Activated CD8-positive, alpha-beta memory T cell treated with anti-CD3 and anti-CD28 coated beads, Interleukin-2, amount 50 U/mL, for 24 hours (primary cell): Measurements from ENCODE around the gene VPS8.

Source experiments
- DNase-seq: peaks from one replicate; pipeline ENCODE4 v3.0.0-alpha.2; 2020; ENCODE audit errors: extremely low read depth

VPS8 gene

DNA sequence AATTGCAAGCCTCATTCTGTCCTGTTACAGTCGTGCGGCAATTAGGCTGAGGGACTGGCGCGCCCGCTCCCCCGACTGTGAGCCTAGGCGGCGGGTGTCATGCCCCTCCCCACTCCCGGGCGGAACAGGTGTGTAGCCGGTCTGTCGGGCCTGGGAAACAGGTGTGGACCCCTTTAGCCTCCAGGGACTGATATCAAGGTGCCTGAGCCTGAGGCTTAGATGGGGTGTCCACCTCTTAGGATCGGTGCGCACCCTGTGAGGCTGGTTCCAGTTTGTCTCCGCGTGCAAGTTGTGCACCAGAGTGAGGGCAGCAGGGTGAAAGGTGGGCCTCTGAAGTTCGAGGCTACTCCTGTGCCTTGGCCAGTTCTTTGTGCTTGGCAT is 686 bp downstream of the VPS8 start:
- no peak for DNase-seq

DNA sequence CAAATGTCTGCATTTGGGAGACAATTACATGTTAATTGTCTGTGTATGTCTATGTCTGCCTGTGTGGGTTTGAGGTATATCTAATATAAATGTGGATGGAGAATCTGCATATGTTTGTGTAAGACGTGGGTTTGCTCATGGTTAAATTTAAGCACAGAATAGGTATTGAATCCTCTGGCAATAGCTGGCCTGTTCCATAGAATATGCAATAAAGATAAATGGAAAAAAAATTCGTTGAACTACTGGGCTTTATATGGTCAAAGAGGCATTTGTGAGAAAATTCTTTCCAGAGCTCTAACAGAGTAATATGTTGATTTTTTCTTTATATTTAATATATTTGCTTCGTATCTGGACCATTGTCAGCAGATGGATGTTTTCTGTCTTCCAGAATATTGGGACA is 1.4 kb downstream of the VPS8 start:
- no peak for DNase-seq

DNA sequence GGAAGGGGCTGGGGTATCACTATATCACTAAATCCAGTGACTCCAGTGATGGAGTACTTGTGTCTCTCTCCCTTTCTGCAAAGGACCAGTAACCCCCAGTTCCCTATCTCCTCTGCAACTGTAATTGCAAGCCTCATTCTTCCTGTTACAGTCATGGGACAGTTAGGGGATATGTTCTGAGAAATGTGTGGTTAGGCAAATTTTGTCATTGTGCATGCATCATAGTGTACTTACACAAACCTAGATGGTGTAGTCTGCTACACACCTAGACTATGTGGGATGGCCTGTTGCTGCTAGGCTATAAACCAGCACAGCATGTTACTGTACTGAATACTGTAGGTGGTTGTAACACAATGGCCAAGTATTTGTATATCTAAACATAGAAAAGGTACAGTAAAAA is 2.2 kb downstream of the VPS8 start:
- no peak for DNase-seq

DNA sequence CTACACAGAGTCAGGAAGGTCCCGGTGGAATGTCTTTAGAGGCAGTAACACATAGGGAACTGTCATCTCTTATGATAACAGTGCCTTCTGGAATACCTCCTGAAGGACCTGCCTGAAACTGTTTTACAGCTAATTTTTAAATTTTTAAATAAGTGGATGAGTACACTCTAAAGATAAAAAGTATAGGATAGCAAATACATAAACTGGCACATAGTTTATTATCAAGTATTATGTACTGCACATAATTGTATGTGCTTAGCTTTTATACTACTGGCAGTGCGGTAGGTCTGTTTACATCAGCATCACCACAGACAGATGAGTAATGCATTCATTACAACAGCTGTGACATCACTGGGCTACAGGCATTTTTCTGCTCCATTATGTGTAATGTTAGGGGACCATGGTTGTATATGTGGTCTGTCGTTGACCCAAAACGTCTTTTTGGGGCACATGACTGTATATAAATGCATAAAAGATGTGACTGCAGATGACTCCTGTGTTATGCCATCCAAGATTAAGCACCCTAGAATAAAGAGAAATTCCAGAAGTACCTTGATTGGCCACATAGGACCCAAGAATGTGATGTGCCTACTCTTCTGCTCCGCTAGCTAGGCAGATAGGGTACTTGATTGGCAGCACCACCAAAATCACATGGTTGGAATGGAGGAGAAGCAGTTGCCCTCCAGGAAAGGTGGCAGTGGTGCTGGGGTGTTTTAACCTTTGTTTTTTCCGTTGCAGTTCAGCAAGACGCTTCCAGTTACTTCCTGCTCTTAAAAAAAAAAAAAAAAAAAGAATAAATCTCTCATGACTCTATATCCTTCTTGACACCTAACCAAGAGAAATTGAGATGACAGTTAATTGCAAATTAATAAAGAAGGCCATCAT is 3.3 kb downstream of the VPS8 start:
- DNase-seq = no peak

DNA sequence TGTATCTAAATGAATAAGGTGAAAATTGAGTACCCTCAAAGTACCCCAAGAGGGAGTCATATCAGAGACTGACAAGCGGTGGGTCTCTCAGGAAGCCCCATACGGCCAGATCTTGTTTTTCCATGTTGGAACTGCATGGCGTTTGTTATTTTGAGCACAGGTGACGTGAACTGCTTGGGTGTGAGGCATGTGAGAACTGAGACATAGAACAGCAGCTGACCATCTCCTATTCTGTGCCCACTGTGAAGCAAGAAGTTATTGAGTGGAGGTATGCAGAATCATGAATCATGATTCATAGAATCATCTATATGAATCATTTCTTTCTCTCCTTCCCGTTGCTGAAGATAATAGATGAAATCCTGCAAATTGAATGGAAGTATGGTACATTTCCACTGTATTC is 4.6 kb downstream of the VPS8 start:
- no peak for DNase-seq

DNA sequence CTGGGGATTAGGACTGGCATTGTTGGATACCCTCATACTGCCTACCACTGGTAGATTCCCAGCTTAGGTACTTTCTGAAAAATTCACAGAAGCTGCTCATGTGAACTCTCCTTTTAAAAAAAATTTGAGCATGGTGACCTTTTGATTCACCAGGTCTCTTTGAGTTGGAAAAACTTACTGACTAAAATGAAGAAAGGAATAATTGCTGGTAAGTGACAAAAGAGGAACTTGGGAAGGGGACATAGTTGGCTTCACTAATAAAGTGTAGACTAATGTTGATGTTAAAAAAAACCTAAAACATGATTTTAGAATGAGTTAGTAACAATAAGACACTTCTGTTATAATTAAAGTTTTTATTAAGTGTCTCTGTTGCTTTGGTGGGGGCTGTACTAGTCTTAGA is 8.6 kb downstream of the VPS8 start:
- DNase-seq = no peak

DNA sequence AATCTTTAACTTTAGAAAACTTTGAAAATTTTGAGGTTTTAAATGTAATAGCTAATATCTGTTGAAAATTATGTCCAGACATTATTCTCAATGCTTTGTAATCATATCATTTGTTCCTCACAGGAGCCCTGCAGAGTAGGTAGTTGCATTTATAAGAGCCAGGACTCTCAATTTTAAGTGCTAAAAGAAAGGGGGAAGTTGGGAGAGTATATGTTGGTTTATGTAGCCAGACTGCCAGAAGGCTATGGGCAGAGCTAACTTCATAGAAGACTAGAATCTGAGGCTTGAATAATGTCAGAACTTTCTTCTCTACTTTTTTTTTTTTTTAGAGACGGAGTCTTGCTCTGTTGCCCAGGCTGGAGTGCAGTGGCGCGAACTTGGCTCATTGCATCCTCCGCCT is 9.1 kb downstream of the VPS8 start:
- no peak for DNase-seq

DNA sequence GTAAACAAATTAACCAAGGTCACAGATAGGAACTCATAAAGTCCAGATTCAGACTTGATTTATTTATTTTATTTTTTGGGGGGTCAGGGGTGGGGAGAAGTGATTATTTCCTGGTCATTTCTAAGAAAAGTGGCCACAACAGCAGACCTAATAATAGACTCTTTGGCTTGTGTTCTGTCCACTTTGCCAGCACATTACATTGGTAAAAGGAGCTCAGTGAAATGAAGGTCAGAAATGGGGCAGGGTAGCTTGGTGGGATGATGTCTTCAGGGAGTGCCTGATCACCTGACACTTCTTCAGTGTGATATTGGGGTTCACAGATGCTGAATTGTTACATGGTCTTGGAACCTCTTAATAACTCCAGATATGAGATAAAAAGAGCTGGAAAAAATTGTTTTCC is 10.1 kb downstream of the VPS8 start:
- no peak for DNase-seq

DNA sequence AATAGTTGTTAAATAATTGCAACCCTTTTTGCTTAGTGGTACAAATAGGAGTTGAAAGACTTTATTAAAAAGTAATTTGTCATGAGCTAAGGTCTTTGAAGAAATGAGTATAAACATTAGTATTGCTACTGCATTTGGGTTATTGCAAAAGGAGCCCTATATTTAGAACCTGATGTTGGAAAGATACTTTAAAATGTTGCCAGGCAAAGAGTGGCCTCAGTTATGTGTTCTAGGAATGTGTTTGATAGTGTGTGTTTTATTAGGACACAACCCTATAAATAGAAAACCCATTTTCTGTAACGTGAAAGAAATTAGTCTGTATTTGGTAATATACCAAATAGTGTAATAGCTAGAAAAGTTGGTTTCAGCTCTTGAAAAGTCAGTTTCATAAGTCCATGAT is 10.7 kb downstream of the VPS8 start:
- DNase-seq = no peak

DNA sequence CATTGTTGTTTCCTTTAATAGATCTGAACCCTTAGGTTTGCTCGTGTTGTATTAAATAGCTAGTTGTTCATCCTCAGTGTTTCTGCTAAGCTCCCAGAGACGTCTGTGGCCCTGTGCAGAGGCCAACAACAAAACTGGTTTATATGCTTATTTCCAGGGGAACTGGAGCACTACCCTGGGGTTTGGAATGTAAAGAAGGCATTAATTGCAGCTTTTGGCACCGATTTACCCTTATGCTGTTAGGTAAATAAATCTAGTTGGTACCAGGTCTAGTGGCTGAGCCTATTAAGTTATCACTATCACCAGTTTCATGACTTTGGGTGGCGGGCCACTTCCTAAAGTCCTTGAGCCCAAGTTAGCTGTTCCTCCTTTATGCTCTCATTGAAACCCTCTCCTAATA is 12.0 kb downstream of the VPS8 start:
- no peak for DNase-seq

DNA sequence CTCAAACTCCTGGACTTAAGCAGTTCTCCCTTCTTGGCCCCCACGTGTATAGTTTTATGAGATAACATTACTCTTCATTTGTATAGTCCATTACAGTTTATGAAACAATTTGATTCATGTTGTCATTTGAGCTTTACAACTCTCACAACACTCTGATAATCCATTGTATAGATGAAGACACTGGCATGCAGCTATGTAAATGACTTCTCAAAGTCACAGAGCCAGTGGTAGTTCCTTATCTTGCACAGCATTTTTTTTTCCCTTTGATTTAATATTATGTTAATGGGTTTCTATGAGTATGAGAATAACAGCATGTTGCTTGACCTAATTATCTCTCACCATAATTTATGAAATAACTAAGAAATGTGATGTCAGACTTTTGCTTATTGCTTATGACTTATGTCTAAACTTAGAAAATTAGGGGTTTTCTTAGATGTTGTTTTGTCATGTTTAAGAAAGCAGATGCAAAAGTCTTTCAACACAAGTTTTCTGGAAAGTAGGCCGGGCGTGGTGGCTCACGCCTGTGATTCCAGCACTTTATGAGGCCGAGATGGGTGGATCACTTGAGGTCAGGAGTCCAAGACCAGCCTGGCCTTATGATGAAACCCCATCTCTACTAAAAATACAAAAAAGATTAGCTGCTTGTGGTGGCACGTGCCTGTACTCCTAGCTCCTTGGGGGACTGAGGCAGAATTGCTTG is 13.3 kb downstream of the VPS8 start:
- DNase-seq = no peak

DNA sequence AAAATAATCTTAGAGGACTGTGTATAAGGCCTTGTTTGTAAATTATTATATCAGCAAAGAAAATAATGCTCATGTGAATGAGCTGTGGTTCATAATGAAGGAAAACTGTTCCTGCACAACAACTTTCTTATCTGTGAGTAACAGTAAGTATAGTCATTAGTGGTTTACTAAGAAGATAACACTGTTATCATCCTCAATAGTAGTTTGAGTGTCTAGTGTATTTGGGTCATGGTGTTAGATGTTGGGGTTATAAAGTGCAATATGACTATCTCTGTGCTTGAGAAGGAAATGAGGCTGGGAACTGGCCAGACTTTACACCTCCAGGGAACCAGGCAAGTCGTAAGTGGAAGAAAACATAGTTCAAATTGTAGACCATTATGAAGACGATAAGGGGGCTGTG is 15.6 kb downstream of the VPS8 start:
- no peak for DNase-seq

DNA sequence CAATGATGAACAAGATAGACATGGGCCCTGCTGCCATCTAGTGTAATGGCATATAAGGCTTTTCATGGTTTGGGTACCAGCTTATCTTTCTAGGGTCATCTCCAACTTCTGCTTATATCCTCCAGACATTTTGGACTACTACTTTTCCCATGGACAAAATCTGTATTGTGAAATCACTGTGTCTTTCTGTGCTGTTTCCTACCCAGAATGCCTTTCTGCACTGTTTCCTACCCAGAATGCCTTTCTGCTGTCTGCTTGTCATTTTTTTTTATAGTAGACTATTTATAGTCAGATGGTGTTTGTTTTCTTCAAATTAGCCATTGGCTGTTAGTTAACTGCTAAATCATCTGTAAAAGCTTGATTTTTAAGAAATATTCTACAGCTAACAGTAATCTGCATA is 20.1 kb downstream of the VPS8 start:
- no peak for DNase-seq

DNA sequence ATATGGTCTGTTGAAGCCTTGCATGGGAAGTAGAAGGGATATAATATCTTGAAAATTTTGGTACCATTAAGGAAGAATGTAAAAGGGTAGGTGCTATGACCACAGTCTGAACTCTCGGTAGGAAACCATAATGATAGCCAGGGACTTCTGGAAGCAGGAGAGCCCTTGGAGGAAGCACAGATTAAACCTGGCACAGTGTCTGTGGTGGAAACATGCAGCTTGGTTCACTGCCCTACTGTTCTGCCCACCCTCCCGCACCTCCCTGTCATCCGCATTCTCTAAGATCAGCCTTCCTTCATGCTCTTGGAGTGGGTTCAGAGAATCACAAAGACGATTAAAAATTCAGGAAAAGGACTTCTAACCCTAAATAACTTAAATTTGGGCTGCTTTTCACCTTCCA is 20.9 kb downstream of the VPS8 start:
- DNase-seq = no peak

DNA sequence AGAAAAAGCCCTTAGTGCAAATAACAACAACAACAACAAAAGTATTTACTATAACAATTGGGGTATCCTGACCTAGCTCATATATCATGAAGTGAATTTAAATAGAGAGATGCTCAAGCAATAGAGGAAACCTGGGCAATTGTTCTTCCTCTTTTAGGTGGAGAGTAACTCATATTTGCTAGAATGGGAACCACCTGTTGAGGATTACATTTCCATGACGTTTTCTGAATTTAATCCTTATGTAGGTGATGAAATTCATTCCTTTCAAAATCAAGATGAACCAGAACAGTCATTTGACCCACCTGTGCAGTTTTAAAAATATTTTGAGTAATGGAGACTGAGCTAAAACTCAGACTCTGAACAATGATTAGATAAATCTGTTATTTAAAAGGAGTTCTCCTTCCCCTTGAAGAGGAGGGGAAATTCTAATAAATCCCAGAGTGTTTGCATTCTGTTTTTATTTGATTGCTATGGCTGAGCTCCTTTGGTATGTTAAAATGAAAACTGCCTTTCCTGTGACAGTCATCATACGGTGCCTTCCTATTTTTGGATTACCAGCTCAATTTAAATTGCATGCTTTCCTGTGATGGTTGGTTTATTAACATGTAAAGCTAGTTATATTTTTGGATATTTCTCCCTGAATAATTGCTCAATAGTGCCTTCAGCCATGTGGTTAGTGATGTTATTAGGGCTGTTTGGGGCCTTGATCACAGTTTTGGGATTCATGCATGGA is 24.3 kb downstream of the VPS8 start:
- no peak for DNase-seq

DNA sequence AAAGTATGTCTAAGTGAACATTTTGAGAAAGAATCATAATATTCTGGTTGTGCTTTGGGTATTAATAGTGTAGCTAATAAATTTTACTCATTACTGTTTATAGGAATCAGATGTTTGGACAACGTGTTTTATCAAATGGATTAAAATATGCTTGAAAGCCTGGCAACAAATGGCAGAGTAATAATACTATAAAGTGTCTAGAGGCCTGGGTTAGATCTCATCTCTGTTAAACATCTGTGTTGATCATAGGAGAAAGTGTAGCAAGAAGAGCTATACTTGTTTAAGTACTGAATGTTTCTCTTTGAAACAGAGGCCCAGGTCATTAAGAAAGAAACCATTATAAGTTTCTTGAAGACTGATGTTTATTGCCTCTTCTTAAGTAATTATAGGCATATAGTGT is 30.5 kb downstream of the VPS8 start:
- DNase-seq = no peak

DNA sequence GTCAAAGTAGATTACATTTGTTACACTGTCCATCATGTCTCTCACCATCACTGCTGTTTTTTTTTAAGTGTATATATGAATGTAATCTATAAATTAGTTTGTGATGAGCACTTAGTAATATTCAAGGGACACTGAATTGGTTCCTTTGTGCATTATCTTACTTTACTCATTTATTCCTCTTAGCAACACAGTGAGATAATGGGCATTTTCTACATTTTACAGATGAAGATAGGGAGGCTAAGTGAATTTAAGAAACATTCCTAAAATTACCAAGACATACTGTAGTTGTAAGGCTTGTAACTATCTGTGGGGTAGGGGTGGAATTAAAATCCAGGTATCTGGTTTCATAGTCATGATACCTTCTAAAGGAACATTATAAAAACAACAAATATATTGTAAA is 33.9 kb downstream of the VPS8 start:
- no peak for DNase-seq

DNA sequence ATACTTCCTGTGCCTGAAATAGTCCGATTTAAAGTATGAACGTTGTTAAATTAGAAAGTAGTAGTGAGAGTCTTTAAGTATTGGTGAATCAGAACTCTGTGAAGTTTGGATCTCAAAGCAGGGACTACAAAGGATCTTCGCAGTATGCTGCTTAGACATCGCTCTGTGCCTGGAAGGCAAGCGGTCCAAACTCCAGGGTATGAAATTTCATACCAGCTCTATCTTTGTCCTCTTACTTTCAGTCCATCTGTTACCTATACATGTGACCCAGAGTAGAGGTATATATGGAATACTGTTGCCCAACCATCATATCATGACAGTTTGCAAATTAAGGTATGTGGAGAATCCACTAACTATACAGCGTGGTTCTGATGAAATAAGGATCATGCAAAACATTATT is 34.5 kb downstream of the VPS8 start:
- DNase-seq = no peak

DNA sequence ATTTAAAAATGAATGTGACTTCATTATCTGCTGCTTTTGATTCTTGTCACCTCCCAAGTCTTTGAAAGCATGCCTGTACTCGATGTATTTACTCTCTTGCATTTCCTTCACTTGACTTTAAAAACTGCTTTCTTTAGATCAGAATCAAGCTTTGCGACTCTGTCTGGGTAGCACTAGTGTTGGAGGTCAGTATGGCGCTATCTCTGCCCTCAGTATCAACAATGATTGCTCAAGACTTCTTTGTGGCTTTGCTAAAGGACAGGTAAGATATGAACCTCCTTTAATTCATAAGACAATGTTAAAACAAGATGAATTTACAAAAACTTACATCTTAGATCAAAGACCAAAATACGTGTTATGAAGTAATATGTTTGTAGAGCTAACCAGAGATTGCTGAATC is 37.0 kb downstream of the VPS8 start:
- no peak for DNase-seq

DNA sequence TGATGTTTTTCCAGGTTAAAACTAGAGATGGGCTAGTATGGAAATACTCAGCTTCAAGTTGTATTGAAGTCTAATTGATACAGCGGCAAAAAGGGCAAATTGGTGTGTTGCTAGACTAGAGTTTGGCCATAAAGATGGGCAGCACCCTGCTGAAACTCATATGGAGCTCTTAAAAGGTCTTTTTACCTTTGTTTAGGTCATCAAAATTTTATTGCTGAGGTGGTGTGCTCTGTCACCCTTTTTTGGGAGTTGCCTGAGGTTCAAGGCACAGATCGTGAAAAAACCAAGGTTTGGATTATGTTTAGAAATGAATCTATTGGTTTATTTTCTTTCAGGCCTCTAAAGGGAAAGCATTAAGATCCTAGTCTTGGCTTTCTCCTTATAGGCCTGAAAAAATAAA is 38.2 kb downstream of the VPS8 start:
- DNase-seq = no peak

DNA sequence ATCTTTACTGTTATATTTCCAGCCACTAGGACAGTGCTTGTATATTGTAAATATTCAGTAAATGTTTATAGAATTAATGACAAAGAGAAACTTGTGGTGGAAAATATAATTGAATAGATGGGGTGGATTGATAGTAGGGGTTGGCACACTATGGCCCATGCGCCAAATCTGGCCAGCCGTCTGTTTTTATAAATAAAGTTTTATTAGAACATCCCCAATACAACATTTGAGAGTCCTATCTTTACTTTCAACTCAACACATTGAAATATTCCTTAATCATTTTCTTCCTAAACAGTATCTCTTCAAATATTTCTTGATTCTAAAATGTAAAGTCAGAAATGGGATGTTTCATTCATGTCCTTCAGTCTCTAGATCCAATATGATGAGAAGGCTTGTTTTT is 45.1 kb downstream of the VPS8 start:
- DNase-seq = no peak

DNA sequence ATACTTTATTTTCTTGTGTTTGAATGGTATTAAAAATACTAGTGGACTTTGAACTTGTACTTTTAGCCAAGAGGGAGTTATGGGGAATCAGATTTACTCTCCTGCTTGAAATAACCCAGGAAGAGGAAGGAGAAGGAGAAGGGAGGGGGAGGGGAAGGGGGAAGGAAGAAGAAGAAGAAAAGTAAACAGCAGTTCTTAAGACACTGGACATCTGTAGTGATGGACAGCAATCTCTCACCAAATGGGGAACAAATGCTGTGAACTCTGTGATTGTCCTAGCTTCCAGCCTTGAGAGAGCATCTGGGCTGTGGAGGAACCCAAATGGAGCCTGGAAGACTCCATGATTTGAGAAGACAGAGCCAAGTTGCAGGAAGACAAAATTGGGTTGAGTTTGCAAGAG is 52.0 kb downstream of the VPS8 start:
- DNase-seq = no peak

DNA sequence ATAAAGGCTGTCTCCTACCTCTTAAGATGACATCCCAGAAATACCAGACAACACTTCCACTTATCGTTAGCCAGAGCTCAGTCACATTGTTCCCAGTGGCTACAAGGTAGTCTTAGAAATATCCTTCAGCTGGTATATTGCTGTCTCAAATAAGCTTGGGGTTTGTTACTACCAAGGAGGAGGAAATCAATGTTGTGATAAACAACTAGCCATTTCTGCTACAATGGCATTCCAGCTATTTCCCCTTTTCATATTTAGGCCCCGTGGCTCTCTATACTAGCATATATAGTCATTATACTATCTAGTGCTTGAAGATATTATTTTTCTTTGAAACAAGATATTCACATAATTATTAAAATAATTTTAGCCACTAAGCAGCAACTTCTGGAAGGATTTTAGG is 56.5 kb downstream of the VPS8 start:
- DNase-seq = no peak
